Endothelial cell of umbilical vein (primary cell): ENCODE measurements around the gene PRIMA1. TPM values are rescaled to one million over a fixed set of nuclear protein-coding genes. Genes with fewer than 3 reads are reported as not detected.

ENCODE experiments used
- BruUV-seq: library from RNA; stranded (reverse); fragments of 400-500 nt; replicated peaks from 2 replicates; lab custom pipeline; 2021; lab: Mats Ljungman, UMichigan
- CTCF ChIA-PET: fragments of 300-600, 350-600 bp; sonication (Branson Sonifier 250); formaldehyde crosslinking; loops from one replicate; lab custom pipeline; 2021; ENCODE audit warnings: antibody characterized with exemption, inconsistent platforms; lab: Charles Lee
- POLR2A ChIA-PET: fragments of 300-600, 350-600 bp; sonication (Branson Sonifier 250); formaldehyde crosslinking; loops from one replicate; lab custom pipeline; 2021; ENCODE audit warnings: antibody characterized with exemption, inconsistent platforms; lab: Charles Lee
- DNase-seq: peaks from one replicate; pipeline ENCODE4 v3.0.0-alpha.2; 2011; ENCODE audit warnings: low read depth, low spot score
- FAIRE-seq: peaks from 2 replicates; lab custom pipeline; 2011; peaks lifted over from hg19 to GRCh38; lab: Jason Lieb, UNC
- H2AFZ ChIP-seq: 2 replicates; pipeline ENCODE4 v1.6.0; 2012; ENCODE audit warnings: low read depth, low read length, control low read depth, inconsistent platforms
- H3K27ac ChIP-seq: 2 replicates; pipeline ENCODE4 v1.5.1; 2011; ENCODE audit warnings: low read depth, mild to moderate bottlenecking, control low read depth, low read length, moderate library complexity; ENCODE audit not compliant: insufficient read depth
- H3K27me3 ChIP-seq, 2 experiments: 2 replicates each; pipeline versions ENCODE4 v1.6.0 to v1.6.1; 2011; ENCODE audit warnings: low read length in 2 of 2, mixed read lengths in 1 of 2; ENCODE audit not compliant: control insufficient read depth in 2 of 2, insufficient read depth in 2 of 2
- H3K36me3 ChIP-seq, 2 experiments: 2 replicates in 1 of 2; 3 replicates in 1 of 2; pipeline ENCODE4 v1.5.1; 2011; ENCODE audit warnings: low read length in 2 of 2, mild to moderate bottlenecking in 1 of 2, moderate library complexity in 1 of 2; ENCODE audit not compliant: control insufficient read depth in 2 of 2, insufficient read depth in 2 of 2; ENCODE audit errors: extremely low read depth in 1 of 2
- H3K4me1 ChIP-seq: 3 replicates; pipeline ENCODE4 v1.5.1; 2011; ENCODE audit warnings: mild to moderate bottlenecking, low read length; ENCODE audit not compliant: control insufficient read depth, insufficient read depth; ENCODE audit errors: extremely low read depth
- H3K4me2 ChIP-seq: 2 replicates; pipeline ENCODE4 v1.6.1; 2011; ENCODE audit warnings: low read length, control low read depth, mixed read lengths; ENCODE audit not compliant: insufficient read depth
- H3K4me3 ChIP-seq, 3 experiments: fragments of 200-600 bp in 1 of 3; sonication (generic), shearing (Covaris generic) in 1 of 3; replicated peaks in 1 of 3; 2 replicates each; pipeline ENCODE4 v1.5.1; 2011 to 2016; ENCODE audit warnings: control low read depth in 3 of 3, low read length in 3 of 3, mild to moderate bottlenecking in 2 of 3, inconsistent platforms in 1 of 3, low read depth in 1 of 3, moderate library complexity in 1 of 3; ENCODE audit not compliant: insufficient read depth in 1 of 3
- H3K79me2 ChIP-seq: 2 replicates; pipeline ENCODE4 v1.6.0; 2012; ENCODE audit warnings: low read length, inconsistent platforms; ENCODE audit not compliant: control insufficient read depth, insufficient read depth
- H3K9ac ChIP-seq: replicated peaks from 2 replicates; pipeline ENCODE3; 2011; ENCODE audit warnings: low read length, control low read depth; ENCODE audit not compliant: insufficient read depth; ENCODE audit errors: extremely low read depth
- H3K9me1 ChIP-seq: replicated peaks from 3 replicates; pipeline ENCODE4 v1.6.0; 2011; ENCODE audit warnings: mild to moderate bottlenecking, low read length; ENCODE audit not compliant: control insufficient read depth, insufficient read depth; ENCODE audit errors: extremely low read depth
- H3K9me3 ChIP-seq: replicated peaks from 2 replicates; pipeline ENCODE4 v1.5.1; 2012; ENCODE audit warnings: low read length, inconsistent platforms; ENCODE audit not compliant: control insufficient read depth, insufficient read depth
- H4K20me1 ChIP-seq: replicated peaks from 2 replicates; pipeline ENCODE3; 2011; ENCODE audit warnings: mild to moderate bottlenecking, low read length; ENCODE audit not compliant: control insufficient read depth, insufficient read depth; ENCODE audit errors: extremely low read depth
- EZH2 ChIP-seq: IDR thresholded peaks from 2 replicates; pipeline ENCODE4 v1.6.1; 2012; ENCODE audit warnings: borderline replicate concordance, low read depth, mild to moderate bottlenecking, moderate library complexity, low read length, inconsistent platforms; ENCODE audit not compliant: severe bottlenecking
- FOS ChIP-seq: IDR thresholded peaks from 2 replicates; pipeline ENCODE4 v1.6.1; 2011; ENCODE audit warnings: mild to moderate bottlenecking, low read length, moderate library complexity, borderline replicate concordance; ENCODE audit not compliant: insufficient read depth
- GATA2 ChIP-seq: IDR thresholded peaks from 2 replicates; pipeline ENCODE4 v1.7.0; 2011; ENCODE audit warnings: low read depth, mild to moderate bottlenecking, moderate library complexity, mixed read lengths, low read length; ENCODE audit not compliant: insufficient read length, insufficient read depth
- JUN ChIP-seq: IDR thresholded peaks from 2 replicates; pipeline ENCODE4 v1.6.1; 2011; ENCODE audit warnings: borderline replicate concordance, low read depth; ENCODE audit not compliant: insufficient read length, insufficient read depth
- MYC ChIP-seq: IDR thresholded peaks from one replicate; pipeline ENCODE4 v1.6.1; 2011; ENCODE audit warnings: mild to moderate bottlenecking, low read depth, low read length
- POLR2A ChIP-seq: IDR thresholded peaks from 2 replicates; pipeline ENCODE4 v1.6.1; 2012; ENCODE audit warnings: low read depth, mild to moderate bottlenecking, control low read depth, low read length
- POLR2AphosphoS5 ChIP-seq: IDR thresholded peaks from 2 replicates; pipeline ENCODE4 v1.6.1; 2012; ENCODE audit warnings: low read depth, mild to moderate bottlenecking, control low read depth, low read length, moderate library complexity; ENCODE audit not compliant: insufficient read depth
- dilution Hi-C: fragments of 300-500 bp; cut with MboI; formaldehyde crosslinking; loops from one replicate; pipeline ENCODE4 v1.15.0; 2019; ENCODE audit warnings: low sequenced_read_pairs; ENCODE audit not compliant: extremely low pct_ligation_motif_present
- intact Hi-C: fragments of 100-400 bp; cut with micrococcal nuclease; formaldehyde crosslinking; loops from one replicate; pipeline ENCODE4 v1.10.0; 2022
- polyA plus RNA-seq, 4 experiments: library from polyadenylated mRNA; depleted of rRNA in 3 of 4; stranded (reverse) in 3 of 4; unstranded in 1 of 4; fragments of >200 nt; gene quantifications; 2 replicates each; pipeline versions ENCODE4 v1.2.1 to v1.2.3, GENCODE V29; 2011 to 2012; ENCODE audit warnings: missing spikeins in 1 of 4
- total RNA-seq: library from RNA; stranded (reverse); gene quantifications from 2 replicates; pipeline ENCODE4 v1.2.3, GENCODE V29; 2021
- TF ChIP-seq, protein P1 (sequence below): IDR thresholded peaks from 2 replicates; pipeline ENCODE4 v1.6.1; 2011; ENCODE audit not compliant: insufficient read depth, insufficient read length
- TF ChIP-seq, protein P2 (sequence below), 2 donors: IDR thresholded peaks; 1 replicate in 1 of 2; 2 replicates in 1 of 2; pipeline ENCODE4 v1.5.1; 2011; ENCODE audit warnings: low read length in 2 of 2, mild to moderate bottlenecking in 2 of 2, moderate library complexity in 2 of 2, control low read depth in 1 of 2, inconsistent platforms in 1 of 2, low read depth in 1 of 2; ENCODE audit not compliant: insufficient read depth in 1 of 2; ENCODE audit errors: extremely low read depth in 1 of 2

PRIMA1 gene
- total and polyA plus RNA-seq, 2 donors (not counting 3 experiments of a cell fraction or from before 2014, with no cell fraction given) = not detected

DNA sequence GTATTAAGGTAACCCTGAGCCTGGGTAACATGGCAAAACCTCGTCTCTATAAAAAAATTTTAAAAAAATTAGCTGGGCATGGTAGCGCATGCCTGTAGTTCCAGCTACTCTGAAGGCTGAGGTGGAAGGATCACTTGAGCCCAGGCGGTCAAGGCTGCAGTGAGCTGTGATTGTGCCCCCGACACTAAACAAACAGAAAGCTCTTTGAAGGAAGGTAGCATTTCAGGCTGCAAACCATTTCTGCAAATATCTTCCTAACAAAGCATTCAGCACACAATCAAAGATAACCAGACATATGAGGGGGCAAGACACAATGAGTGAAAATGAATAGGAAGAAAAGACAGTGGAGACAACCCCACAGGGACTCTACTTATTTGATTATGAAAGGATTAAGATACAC is 118.7 kb downstream of the PRIMA1 start:
- no peak overlapping the region for H3K9ac ChIP-seq
- H3K36me3 ChIP-seq = no peaks in the 10 kb centered on the region
- no peak overlapping the region for H2AFZ ChIP-seq
- no TSS peak for BruUV-seq
- H3K79me2 ChIP-seq = no peaks in the 10 kb centered on the region
- no peaks in the 10 kb centered on the region for H3K4me1 ChIP-seq
- no peaks in the 10 kb centered on the region for H3K9me1 ChIP-seq
- TF ChIP-seq JUN = no peak
- TF ChIP-seq, protein P1, sequence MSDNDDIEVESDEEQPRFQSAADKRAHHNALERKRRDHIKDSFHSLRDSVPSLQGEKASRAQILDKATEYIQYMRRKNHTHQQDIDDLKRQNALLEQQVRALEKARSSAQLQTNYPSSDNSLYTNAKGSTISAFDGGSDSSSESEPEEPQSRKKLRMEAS = no peak
- no peak for TF ChIP-seq EZH2
- TF ChIP-seq, protein P2, sequence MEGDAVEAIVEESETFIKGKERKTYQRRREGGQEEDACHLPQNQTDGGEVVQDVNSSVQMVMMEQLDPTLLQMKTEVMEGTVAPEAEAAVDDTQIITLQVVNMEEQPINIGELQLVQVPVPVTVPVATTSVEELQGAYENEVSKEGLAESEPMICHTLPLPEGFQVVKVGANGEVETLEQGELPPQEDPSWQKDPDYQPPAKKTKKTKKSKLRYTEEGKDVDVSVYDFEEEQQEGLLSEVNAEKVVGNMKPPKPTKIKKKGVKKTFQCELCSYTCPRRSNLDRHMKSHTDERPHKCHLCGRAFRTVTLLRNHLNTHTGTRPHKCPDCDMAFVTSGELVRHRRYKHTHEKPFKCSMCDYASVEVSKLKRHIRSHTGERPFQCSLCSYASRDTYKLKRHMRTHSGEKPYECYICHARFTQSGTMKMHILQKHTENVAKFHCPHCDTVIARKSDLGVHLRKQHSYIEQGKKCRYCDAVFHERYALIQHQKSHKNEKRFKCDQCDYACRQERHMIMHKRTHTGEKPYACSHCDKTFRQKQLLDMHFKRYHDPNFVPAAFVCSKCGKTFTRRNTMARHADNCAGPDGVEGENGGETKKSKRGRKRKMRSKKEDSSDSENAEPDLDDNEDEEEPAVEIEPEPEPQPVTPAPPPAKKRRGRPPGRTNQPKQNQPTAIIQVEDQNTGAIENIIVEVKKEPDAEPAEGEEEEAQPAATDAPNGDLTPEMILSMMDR (IDR thresholded peaks at IDR 0.05; ENCODE audit: extremely low read depth in 1 of 2, insufficient read depth in 1 of 2, low read depth in 1 of 2, low read length in 2 of 2) = no peak
- TF ChIP-seq GATA2 = no peak
- no peak for TF ChIP-seq FOS
- no peak for TF ChIP-seq POLR2A
- TF ChIP-seq POLR2AphosphoS5 = no peak
- no peak for TF ChIP-seq MYC
- no peak overlapping the region for H3K4me2 ChIP-seq
- H3K4me3 ChIP-seq = no peak overlapping the region
- no peak for DNase-seq
- no peaks in the 10 kb centered on the region for H3K27me3 ChIP-seq
- FAIRE-seq = no peak
- intact Hi-C loops = no loop called here
- CTCF ChIA-PET = no interaction called here
- H3K9me3 ChIP-seq = no peaks in the 10 kb centered on the region
- no peak overlapping the region for H3K27ac ChIP-seq
- POLR2A ChIA-PET = no interaction called here
- H4K20me1 ChIP-seq = no peaks in the 10 kb centered on the region
- dilution Hi-C loops = no loop called here

Other genes with a start within 250 kb of the PRIMA1 start
- not detected in 2 replicates for gene FAM181A, start 138.9 kb upstream of the PRIMA1 start, total RNA-seq
- gene FAM181A, start 138.9 kb upstream of the PRIMA1 start, polyA plus RNA-seq = not detected in 2 replicates
- not detected in 2 replicates for gene ASB2, start 188.1 kb upstream of the PRIMA1 start, total RNA-seq
- not detected in 2 replicates for gene ASB2, start 188.1 kb upstream of the PRIMA1 start, polyA plus RNA-seq
- gene CCDC197, start 208.8 kb upstream of the PRIMA1 start, total RNA-seq = not detected in 2 replicates
- not detected in 2 replicates for gene CCDC197, start 208.8 kb upstream of the PRIMA1 start, polyA plus RNA-seq
- 1.1 and 1.6 TPM in 2 replicates for gene OTUB2, start 237.9 kb upstream of the PRIMA1 start, total RNA-seq
- 0.53 and 0.70 TPM in 2 replicates for gene OTUB2, start 237.9 kb upstream of the PRIMA1 start, polyA plus RNA-seq